Upper lobe of left lung (tissue), 4 donors: Measurements from ENCODE around the gene LACTB.

ENCODE experiments used
- CTCF ChIP-seq, 6 experiments: fragments of 450-650 bp in 4 of 6; fragments of 200-600 bp in 2 of 6; sonication (generic) in 2 of 6; IDR thresholded peaks; one replicate each; pipeline ENCODE4 v1.5.1; 2016 to 2019; ENCODE audit warnings: antibody characterized with exemption in 6 of 6
- POLR2AphosphoS5 ChIP-seq, 2 donors: sonication (generic); formaldehyde crosslinking; IDR thresholded peaks; one replicate each; pipeline ENCODE4 v1.5.1; 2017; ENCODE audit warnings: antibody characterized with exemption in 2 of 2

GRCh38 chr15:63135804-63136203, 14.1 kb downstream of the LACTB start:
- TF ChIP-seq CTCF (IDR thresholded peaks at IDR 0.05): no peak
- no peak for TF ChIP-seq POLR2AphosphoS5 (IDR thresholded peaks at IDR 0.05)
